OCI-LY1 (cell line): ENCODE data around the gene GOLGA3.

Experiments used
- H2AFZ ChIP-seq: fragments of 200-600 bp; sonication (generic), shearing (Covaris generic); 2 replicates; pipeline ENCODE4 v1.6.0; 2014; ENCODE audit warnings: antibody characterized with exemption, mild to moderate bottlenecking, low read length
- H3F3A ChIP-seq: fragments of 200-600 bp; sonication (generic), shearing (Covaris generic); 2 replicates; pipeline ENCODE4 v1.6.0; 2014; ENCODE audit warnings: mild to moderate bottlenecking, antibody characterized with exemption, low read length, moderate library complexity; ENCODE audit not compliant: insufficient read depth
- H3K27ac ChIP-seq: fragments of 200-600 bp; sonication (generic); 2 replicates; pipeline ENCODE4 v1.5.1; 2014; ENCODE audit warnings: low read length, mixed run types, mild to moderate bottlenecking, low read depth; ENCODE audit not compliant: poor library complexity, severe bottlenecking
- H3K27me3 ChIP-seq: fragments of 200-600 bp; sonication (generic); 2 replicates; pipeline ENCODE4 v1.6.0; 2014; ENCODE audit warnings: antibody characterized with exemption, mild to moderate bottlenecking, low read length, moderate library complexity; ENCODE audit not compliant: insufficient read depth
- H3K36me3 ChIP-seq: fragments of 200-600 bp; sonication (generic); 2 replicates; pipeline ENCODE4 v1.6.1; 2014; ENCODE audit warnings: mild to moderate bottlenecking, antibody characterized with exemption, low read length, moderate library complexity, mixed read lengths; ENCODE audit not compliant: insufficient read depth
- H3K4me1 ChIP-seq: fragments of 200-600 bp; sonication (generic); 2 replicates; pipeline ENCODE4 v1.5.1; 2014; ENCODE audit warnings: mild to moderate bottlenecking, low read length, moderate library complexity; ENCODE audit not compliant: insufficient read depth, severe bottlenecking
- H3K4me2 ChIP-seq: fragments of 200-600 bp; sonication (generic), shearing (Covaris generic); 2 replicates; pipeline ENCODE4 v1.6.1; 2014; ENCODE audit warnings: low read length
- H3K4me3 ChIP-seq: fragments of 200-600 bp; sonication (generic); 2 replicates; pipeline ENCODE4 v1.5.1; 2014; ENCODE audit warnings: low read length, low read depth, mild to moderate bottlenecking, mixed read lengths; ENCODE audit not compliant: poor library complexity, severe bottlenecking
- H3K79me2 ChIP-seq: fragments of 200-600 bp; shearing (Covaris generic); 2 replicates; pipeline ENCODE4 v1.6.1; 2016; ENCODE audit warnings: mixed run types, low read length, mixed read lengths; ENCODE audit not compliant: insufficient read depth
- H3K9ac ChIP-seq: fragments of 200-600 bp; sonication (generic), shearing (Covaris generic); 2 replicates; pipeline ENCODE4 v1.6.1; 2014; ENCODE audit warnings: mild to moderate bottlenecking, low read length, mixed read lengths
- H3K9me2 ChIP-seq: fragments of 200-600 bp; sonication (generic), shearing (Covaris generic); 2 replicates; pipeline ENCODE4 v1.6.1; 2014; ENCODE audit warnings: low read depth, mild to moderate bottlenecking, low read length, mixed read lengths
- H3K9me3 ChIP-seq: fragments of 200-600 bp; shearing (Covaris generic); 2 replicates; pipeline ENCODE4 v1.6.1; 2014; ENCODE audit warnings: low read length, mixed read lengths
- H4K20me1 ChIP-seq: fragments of 200-600 bp; sonication (generic), shearing (Covaris generic); 2 replicates; pipeline ENCODE4 v1.6.0; 2016; ENCODE audit warnings: mild to moderate bottlenecking, low read length; ENCODE audit not compliant: insufficient read depth
- CTCF ChIP-seq: fragments of 200-600 bp; sonication (generic), shearing (Covaris generic); IDR thresholded peaks from 2 replicates; pipeline ENCODE4 v1.5.1; 2017; ENCODE audit warnings: mild to moderate bottlenecking, antibody characterized with exemption, low read length, moderate library complexity, mixed read lengths
- EZH2 ChIP-seq: fragments of 200-600 bp; sonication (generic), shearing (Covaris generic); IDR thresholded peaks from 2 replicates; pipeline ENCODE4 v1.8.0; 2017; ENCODE audit warnings: borderline replicate concordance, mixed run types, mild to moderate bottlenecking, antibody characterized with exemption, low read length, moderate library complexity, mixed read lengths

Gene GOLGA3

GRCh38 chr12:132834181-132834711 is 5.6 kb upstream of the GOLGA3 start:
- H3K4me1 ChIP-seq, result peaks cover 3% of the 10 kb centered on the region
- H3K9me3 ChIP-seq, result no peaks in the 10 kb centered on the region
- no peaks in the 10 kb centered on the region for H3F3A ChIP-seq
- H3K79me2 ChIP-seq, result no peaks in the 10 kb centered on the region
- H3K27ac ChIP-seq, result no peak overlapping the region
- no peaks in the 10 kb centered on the region for H3K27me3 ChIP-seq
- H3K9me2 ChIP-seq, result no peaks in the 10 kb centered on the region
- H3K4me3 ChIP-seq, result no peak overlapping the region
- no peaks in the 10 kb centered on the region for H4K20me1 ChIP-seq
- H3K4me2 ChIP-seq, result no peak overlapping the region
- TF ChIP-seq EZH2 (no peak), CTCF (no peak)
- H3K9ac ChIP-seq, result no peak overlapping the region
- H2AFZ ChIP-seq, result no peak overlapping the region
- peaks cover 26% of the 10 kb centered on the region for H3K36me3 ChIP-seq

DNA sequence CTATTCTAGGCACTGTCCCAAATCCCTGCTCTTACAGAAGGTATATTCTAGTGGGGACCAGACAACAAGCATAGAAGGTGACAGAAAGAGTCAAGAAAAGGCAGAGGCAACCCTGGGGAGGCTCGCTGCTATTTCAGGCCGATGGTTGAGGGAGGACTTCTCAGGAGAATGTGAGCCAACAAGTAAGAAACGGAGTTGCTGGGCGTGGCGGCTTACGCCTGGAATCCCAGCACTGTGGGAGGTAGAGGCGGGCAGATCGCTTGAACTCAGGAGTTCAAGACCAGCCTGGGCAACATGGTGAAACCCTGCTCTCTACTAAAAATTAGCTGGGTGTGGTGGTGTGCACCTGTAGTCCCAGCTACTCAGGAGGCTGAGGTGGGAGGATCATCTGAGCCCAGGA is 4.7 kb upstream of the GOLGA3 start:
- H4K20me1 ChIP-seq, result no peaks in the 10 kb centered on the region
- peaks cover 23% of the 10 kb centered on the region for H3K36me3 ChIP-seq
- peaks cover 4% of the 10 kb centered on the region for H3K4me1 ChIP-seq
- TF ChIP-seq EZH2 (no peak), CTCF (no peak)
- H3K9me2 ChIP-seq, result no peaks in the 10 kb centered on the region
- H3K27me3 ChIP-seq, result no peaks in the 10 kb centered on the region
- H3K27ac ChIP-seq, result no peak overlapping the region
- no peaks in the 10 kb centered on the region for H3K9me3 ChIP-seq
- no peak overlapping the region for H3K9ac ChIP-seq
- H2AFZ ChIP-seq, result no peak overlapping the region
- no peak overlapping the region for H3K4me2 ChIP-seq
- peaks cover under 1% of the 10 kb centered on the region; the same call in 1 of the 2 replicates for H3K79me2 ChIP-seq
- H3K4me3 ChIP-seq, result no peak overlapping the region
- H3F3A ChIP-seq, result no peaks in the 10 kb centered on the region

GRCh38 chr12:132831771-132832170 is 3.1 kb upstream of the GOLGA3 start:
- Histone ChIP-seq H3K9me3 (no peaks in the 10 kb centered on the region), H3K36me3 (peaks cover 30% of the 10 kb centered on the region), H3K79me2 (peaks cover 16% of the 10 kb centered on the region; the same call in 1 of the 2 replicates), H4K20me1 (no peaks in the 10 kb centered on the region), H3K4me2 (no peak overlapping the region), H2AFZ (no peak overlapping the region), H3K4me3 (no peak overlapping the region), H3K27ac (no peak overlapping the region), H3K9me2 (no peaks in the 10 kb centered on the region), H3K9ac (no peak overlapping the region), H3F3A (no peaks in the 10 kb centered on the region), H3K4me1 (peaks cover 17% of the 10 kb centered on the region), H3K27me3 (no peaks in the 10 kb centered on the region)
- TF ChIP-seq EZH2 (no peak), CTCF (no peak)
